Lower lobe of right lung (tissue), 2 donors: Measurements from ENCODE around the gene MMP7. TPM values are rescaled to one million over a fixed set of nuclear protein-coding genes. Genes with fewer than 3 reads are reported as not detected.

Experiments
- ATAC-seq, 2 donors: fragments of 200-7000 bp; cut with Tn5 transposase; one replicate each; pipeline ENCODE4 v1.9.1; 2020 to 2022; ENCODE audit warnings: mild to moderate bottlenecking in 2 of 2, moderate library complexity in 2 of 2
- DNase-seq: peaks from one replicate; pipeline ENCODE4 v3.0.0-alpha.2; 2020
- H3K27ac ChIP-seq: fragments of 200-600 bp; one replicate; pipeline ENCODE4 v1.8.0; 2022
- H3K27me3 ChIP-seq: fragments of 200-600 bp; one replicate; pipeline ENCODE4 v1.8.0; 2022; ENCODE audit warnings: low read depth
- H3K36me3 ChIP-seq: fragments of 200-600 bp; one replicate; pipeline ENCODE4 v1.8.0; 2022; ENCODE audit warnings: mild to moderate bottlenecking
- H3K4me1 ChIP-seq: fragments of 200-600 bp; one replicate; pipeline ENCODE4 v1.8.0; 2022
- H3K4me3 ChIP-seq: fragments of 200-600 bp; one replicate; pipeline ENCODE4 v1.8.0; 2022; ENCODE audit warnings: mild to moderate bottlenecking
- H3K9me3 ChIP-seq: fragments of 200-600 bp; one replicate; pipeline ENCODE4 v1.8.0; 2022
- CTCF ChIP-seq: fragments of 200-600 bp; IDR thresholded peaks from one replicate; pipeline ENCODE4 v1.8.0; 2022; ENCODE audit warnings: antibody characterized with exemption, mild to moderate bottlenecking
- intact Hi-C: fragments of 100-400 bp; cut with DNase I; formaldehyde crosslinking; loops from one replicate; pipeline ENCODE4 v1.11.0; 2022
- total RNA-seq: library from RNA; stranded (reverse); fragmentation: NEBNext Ultra II Directional; extraction: Animal tissue kit (Norgen Biotek cat#: 25700); gene quantifications from one replicate; pipeline ENCODE4 v1.2.1, GENCODE V29; 2021
- donor health status: DM: no; HTN: yes; CAD: no; lungs with severe emphysema.

The MMP7 gene
- total RNA-seq, 1 donor from 2014 or later: 7.1 TPM

GRCh38 chr11:102521121-102521520 is 9.4 kb downstream of the MMP7 start:
- Histone ChIP-seq H3K4me1 (no peaks in the 10 kb centered on the region), H3K4me3 (no peak overlapping the region), H3K36me3 (no peaks in the 10 kb centered on the region), H3K27me3 (no peaks in the 10 kb centered on the region), H3K27ac (no peak overlapping the region), H3K9me3 (no peaks in the 10 kb centered on the region)
- intact Hi-C loops: no loop called here
- TF ChIP-seq CTCF: no peak
- ATAC-seq (no peak), DNase-seq (no peak)

DNA sequence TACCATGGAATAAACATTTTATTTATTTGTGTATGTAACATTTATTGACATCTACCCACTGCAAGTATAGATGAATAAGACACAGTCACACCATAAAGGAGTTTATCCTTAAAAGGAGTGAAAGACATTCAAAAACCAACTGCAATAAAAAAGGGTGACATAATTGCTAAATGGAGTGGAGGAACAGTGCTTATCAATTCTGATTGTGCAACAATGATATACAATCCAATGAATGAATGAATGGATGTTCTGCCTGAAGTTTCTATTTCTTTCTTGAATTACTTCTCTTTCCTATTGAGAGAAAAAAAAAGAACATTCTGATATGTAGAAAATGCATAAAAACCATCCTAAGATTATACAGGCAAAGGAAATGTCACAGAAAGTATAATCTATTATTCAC is 10.0 kb downstream of the MMP7 start:
- Histone ChIP-seq H3K36me3 (no peaks in the 10 kb centered on the region), H3K4me3 (no peak overlapping the region), H3K4me1 (no peaks in the 10 kb centered on the region), H3K27me3 (no peaks in the 10 kb centered on the region), H3K9me3 (no peaks in the 10 kb centered on the region), H3K27ac (no peak overlapping the region)
- TF ChIP-seq CTCF: no peak
- DNase-seq (no peak), ATAC-seq (no peak)
- intact Hi-C loops: no loop called here

GRCh38 chr11:102518296-102519094 is 12.1 kb downstream of the MMP7 start:
- no peak overlapping the region for H3K4me3 ChIP-seq
- no peaks in the 10 kb centered on the region for H3K4me1 ChIP-seq
- H3K9me3 ChIP-seq: no peaks in the 10 kb centered on the region
- intact Hi-C loops: no loop called here
- no peaks in the 10 kb centered on the region for H3K27me3 ChIP-seq
- DNase-seq (no peak), ATAC-seq (no peak)
- no peaks in the 10 kb centered on the region for H3K36me3 ChIP-seq
- no peak for TF ChIP-seq CTCF
- no peak overlapping the region for H3K27ac ChIP-seq

GRCh38 chr11:102517670-102518069 is 12.9 kb downstream of the MMP7 start:
- ATAC-seq: no peak
- no peak for TF ChIP-seq CTCF
- DNase-seq: no peak
- H3K27ac ChIP-seq: no peak overlapping the region
- no peak overlapping the region for H3K4me3 ChIP-seq
- H3K9me3 ChIP-seq: no peaks in the 10 kb centered on the region
- H3K4me1 ChIP-seq: no peaks in the 10 kb centered on the region
- intact Hi-C loops: no loop called here
- no peaks in the 10 kb centered on the region for H3K36me3 ChIP-seq
- no peaks in the 10 kb centered on the region for H3K27me3 ChIP-seq

GRCh38 chr11:102516179-102516578 is 14.4 kb downstream of the MMP7 start:
- H3K36me3 ChIP-seq: no peaks in the 10 kb centered on the region
- TF ChIP-seq CTCF: no peak
- no peak for ATAC-seq
- DNase-seq: no peak
- H3K27ac ChIP-seq: no peak overlapping the region
- intact Hi-C loops: no loop called here
- H3K4me3 ChIP-seq: no peak overlapping the region
- H3K27me3 ChIP-seq: no peaks in the 10 kb centered on the region
- no peaks in the 10 kb centered on the region for H3K9me3 ChIP-seq
- no peaks in the 10 kb centered on the region for H3K4me1 ChIP-seq
